Activated CD4-positive, alpha-beta memory T cell treated with anti-CD3 and anti-CD28 coated beads for 36 hours (primary cell): ENCODE data around the gene DUSP18. TPM values are rescaled to one million over a fixed set of nuclear protein-coding genes. Genes with fewer than 3 reads are reported as not detected.
A peak's percentile ranks its signal among the peaks of the same experiment; 100 is the strongest.

Experiments
- CTCF ChIA-PET: fragments of 350-600 bp; sonication (Branson Sonifier 250); formaldehyde crosslinking; loops from one replicate; lab custom pipeline; 2021; ENCODE audit warnings: antibody characterized with exemption, inconsistent platforms; lab: Charles Lee
- POLR2A ChIA-PET: fragments of 350-600 bp; sonication (Branson Sonifier 250); formaldehyde crosslinking; loops from one replicate; lab custom pipeline; 2021; ENCODE audit warnings: antibody characterized with exemption; lab: Charles Lee
- DNase-seq: peaks from one replicate; pipeline ENCODE4 v3.0.0-alpha.2; 2020
- H3K27ac Mint-ChIP-seq: one replicate; pipeline ENCODE4 v1.8.0; 2021; ENCODE audit warnings: mixed read lengths
- H3K27me3 Mint-ChIP-seq: one replicate; pipeline ENCODE4 v1.8.0; 2021; ENCODE audit warnings: mixed read lengths
- H3K36me3 Mint-ChIP-seq: one replicate; pipeline ENCODE4 v1.8.0; 2021; ENCODE audit warnings: mixed read lengths
- H3K4me1 Mint-ChIP-seq: one replicate; pipeline ENCODE4 v1.8.0; 2021; ENCODE audit warnings: low read depth, mixed read lengths
- H3K4me3 Mint-ChIP-seq: one replicate; pipeline ENCODE4 v1.8.0; 2021; ENCODE audit warnings: mild to moderate bottlenecking, mixed read lengths
- H3K9me3 Mint-ChIP-seq: one replicate; pipeline ENCODE4 v1.8.0; 2021; ENCODE audit warnings: mixed read lengths
- intact Hi-C: fragments of 100-400 bp; cut with micrococcal nuclease; formaldehyde crosslinking; loops from one replicate; pipeline ENCODE4 v1.15.1; 2023
- total RNA-seq, 2 experiments: library from RNA; stranded (reverse); gene quantifications; one replicate each; pipeline ENCODE4 v1.2.3, GENCODE V29; 2021

DUSP18 gene
- total RNA-seq, 2 experiments from 2014 or later, result 9.2 to 10.6 TPM

- H3K27me3 Mint-ChIP-seq, result no peaks in the 10 kb centered on the region
- no peaks in the 10 kb centered on the region for H3K9me3 Mint-ChIP-seq
- H3K4me1 Mint-ChIP-seq, result peaks cover 28% of the 10 kb centered on the region
- CTCF ChIA-PET, result interaction anchor here (1.4 to 4.5 kb wide), 5 partner anchors 10 to 105 kb away, joined by 4 to 44 read pairs (median 14); partner anchors contain the start of genes DUSP18 and SLC35E4
- peaks cover 9% of the 10 kb centered on the region for H3K36me3 Mint-ChIP-seq
- POLR2A ChIA-PET, result interaction anchor here (1.5 kb wide), 1 partner anchor 17 kb away, joined by 4 read pairs; the partner anchor contains the start of gene DUSP18
- no peak overlapping the region for H3K4me3 Mint-ChIP-seq
- intact Hi-C loops, result no loop called here
- H3K27ac Mint-ChIP-seq, result no peak overlapping the region
- no peak for DNase-seq
Observed at GRCh38 chr22:30650508-30651116, 17.1 kb downstream of the DUSP18 start.

- H3K27ac Mint-ChIP-seq, result peak overlapping the region; percentile 85
- POLR2A ChIA-PET, result interaction anchor here (0.6 to 1.9 kb wide), 3 partner anchors 15 to 636 kb away, joined by 3 to 16 read pairs (median 4); partner anchors contain the start of genes DUSP18 and SLC35E4
- peaks cover 6% of the 10 kb centered on the region for H3K36me3 Mint-ChIP-seq
- DNase-seq, result peak; percentile 94
- no peaks in the 10 kb centered on the region for H3K9me3 Mint-ChIP-seq
- H3K27me3 Mint-ChIP-seq, result no peaks in the 10 kb centered on the region
- intact Hi-C loops, result loop anchor here (1.0 to 5.0 kb wide), 4 partner anchors 15 to 91 kb away; partner anchors contain the start of gene DUSP18
- CTCF ChIA-PET, result interaction anchor here (0.7 to 4.5 kb wide), 10 partner anchors 12 to 106 kb away, joined by 3 to 44 read pairs (median 6); partner anchors contain the start of genes DUSP18 and SLC35E4
- no peak overlapping the region for H3K4me3 Mint-ChIP-seq
- H3K4me1 Mint-ChIP-seq, result peaks cover 31% of the 10 kb centered on the region
Observed at GRCh38 chr22:30649430-30650007, 18.2 kb downstream of the DUSP18 start.

GRCh38 chr22:30648825-30649224, 18.9 kb downstream of the DUSP18 start:
- H3K4me1 Mint-ChIP-seq, result peaks cover 37% of the 10 kb centered on the region
- intact Hi-C loops, result loop anchor here (1.0 to 5.0 kb wide), 4 partner anchors 15 to 91 kb away; partner anchors contain the start of gene DUSP18
- CTCF ChIA-PET, result interaction anchor here (1.2 to 4.5 kb wide), 7 partner anchors 11 to 107 kb away, joined by 3 to 44 read pairs (median 11); partner anchors contain the start of genes DUSP18 and SLC35E4
- H3K36me3 Mint-ChIP-seq, result peaks cover 3% of the 10 kb centered on the region
- no peak overlapping the region for H3K4me3 Mint-ChIP-seq
- H3K9me3 Mint-ChIP-seq, result no peaks in the 10 kb centered on the region
- no peaks in the 10 kb centered on the region for H3K27me3 Mint-ChIP-seq
- peak overlapping the region; percentile 85 for H3K27ac Mint-ChIP-seq
- POLR2A ChIA-PET, result interaction anchor here (0.6 to 1.9 kb wide), 3 partner anchors 14 to 637 kb away, joined by 3 to 16 read pairs (median 3); partner anchors contain the start of gene SLC35E4
- no peak for DNase-seq

- intact Hi-C loops, result loop anchor here (5.0 kb wide), 1 partner anchor 60 kb away; no protein-coding TSS in a partner anchor
- no peak for DNase-seq
Observed at GRCh38 chr22:30647536-30647935, 20.1 kb downstream of the DUSP18 start.

GRCh38 chr22:30646518-30647160, 21.0 kb downstream of the DUSP18 start:
- Mint-ChIP-seq H3K4me3 (no peak overlapping the region), H3K27ac (no peak overlapping the region), H3K36me3 (peaks cover 3% of the 10 kb centered on the region), H3K27me3 (no peaks in the 10 kb centered on the region), H3K9me3 (no peaks in the 10 kb centered on the region), H3K4me1 (peaks cover 39% of the 10 kb centered on the region)
- ChIA-PET CTCF (interaction anchor here (0.6 to 4.4 kb wide), 3 partner anchors 12 to 109 kb away, joined by 3 to 46 read pairs (median 3); partner anchors contain the start of gene SLC35E4), POLR2A (no interaction called here)
- no peak for DNase-seq
- intact Hi-C loops, result loop anchor here (5.0 kb wide), 1 partner anchor 61 kb away; no protein-coding TSS in a partner anchor

More at GRCh38 chr22:30647536-30647935, 20.1 kb downstream of the DUSP18 start:
- Mint-ChIP-seq H3K4me3 (no peak overlapping the region), H3K4me1 (peaks cover 44% of the 10 kb centered on the region), H3K36me3 (peaks cover 3% of the 10 kb centered on the region), H3K9me3 (no peaks in the 10 kb centered on the region), H3K27ac (no peak overlapping the region), H3K27me3 (no peaks in the 10 kb centered on the region)
- ChIA-PET CTCF (interaction anchor here (3.5 kb wide), 1 partner anchor 108 kb away, joined by 19 read pairs; no protein-coding TSS in a partner anchor), POLR2A (no interaction called here)

GRCh38 chr22:30643055-30643875, 24.4 kb downstream of the DUSP18 start:
- Mint-ChIP-seq H3K27me3 (no peaks in the 10 kb centered on the region), H3K36me3 (peaks cover 9% of the 10 kb centered on the region), H3K4me3 (no peak overlapping the region), H3K4me1 (peaks cover 21% of the 10 kb centered on the region), H3K9me3 (peaks cover 4% of the 10 kb centered on the region), H3K27ac (peak overlapping the region; percentile 81)
- ChIA-PET POLR2A (interaction anchor here (0.9 to 1.1 kb wide), 6 partner anchors 8 to 102 kb away, joined by 3 to 16 read pairs (median 4); partner anchors contain the start of genes DUSP18 and SLC35E4), CTCF (interaction anchor here (0.9 to 4.4 kb wide), 6 partner anchors 9 to 112 kb away, joined by 3 to 46 read pairs (median 6); partner anchors contain the start of gene SLC35E4)
- DNase-seq, result no peak
- intact Hi-C loops, result no loop called here

- H3K27me3 Mint-ChIP-seq, result no peaks in the 10 kb centered on the region
- H3K36me3 Mint-ChIP-seq, result peaks cover 8% of the 10 kb centered on the region
- H3K4me1 Mint-ChIP-seq, result peaks cover 32% of the 10 kb centered on the region
- DNase-seq, result no peak
- H3K9me3 Mint-ChIP-seq, result peaks cover 4% of the 10 kb centered on the region
- POLR2A ChIA-PET, result no interaction called here
- no peak overlapping the region for H3K27ac Mint-ChIP-seq
- CTCF ChIA-PET, result no interaction called here
- intact Hi-C loops, result no loop called here
- no peak overlapping the region for H3K4me3 Mint-ChIP-seq
Observed at GRCh38 chr22:30640839-30641430, 26.7 kb downstream of the DUSP18 start.

- Mint-ChIP-seq H3K27ac (no peak overlapping the region), H3K4me3 (no peak overlapping the region), H3K36me3 (peaks cover 8% of the 10 kb centered on the region), H3K9me3 (peaks cover 4% of the 10 kb centered on the region), H3K27me3 (no peaks in the 10 kb centered on the region), H3K4me1 (peaks cover 32% of the 10 kb centered on the region)
- intact Hi-C loops, result no loop called here
- no peak for DNase-seq
- ChIA-PET CTCF (no interaction called here), POLR2A (no interaction called here)
Observed at GRCh38 chr22:30640361-30640760, 27.3 kb downstream of the DUSP18 start.

GRCh38 chr22:30637701-30638114, 30.0 kb downstream of the DUSP18 start:
- Mint-ChIP-seq H3K27ac (no peak overlapping the region), H3K36me3 (peaks cover 8% of the 10 kb centered on the region), H3K27me3 (no peaks in the 10 kb centered on the region), H3K4me1 (peaks cover 22% of the 10 kb centered on the region), H3K9me3 (peaks cover 4% of the 10 kb centered on the region), H3K4me3 (peak overlapping the region; percentile 81)
- no peak for DNase-seq
- intact Hi-C loops, result loop anchor here (5.0 kb wide), 1 partner anchor 445 kb away; the partner anchor contains the start of gene SMTN
- POLR2A ChIA-PET, result interaction anchor here (1.0 kb wide), 1 partner anchor 105 kb away, joined by 4 read pairs; no protein-coding TSS in a partner anchor
- CTCF ChIA-PET, result interaction anchor here (1.3 to 2.3 kb wide), 2 partner anchors 12 to 118 kb away, joined by 4 to 14 read pairs; no protein-coding TSS in a partner anchor
